HG03108 (cell line): ENCODE measurements around the gene GAL3ST1.

Source experiments
- ATAC-seq: cut with Tn5 transposase; IDR thresholded peaks from one replicate; pipeline ENCODE4 v1.9.1; 2021; ENCODE audit warnings: moderate library complexity; ENCODE audit not compliant: unreplicated experiment

GAL3ST1 gene

DNA sequence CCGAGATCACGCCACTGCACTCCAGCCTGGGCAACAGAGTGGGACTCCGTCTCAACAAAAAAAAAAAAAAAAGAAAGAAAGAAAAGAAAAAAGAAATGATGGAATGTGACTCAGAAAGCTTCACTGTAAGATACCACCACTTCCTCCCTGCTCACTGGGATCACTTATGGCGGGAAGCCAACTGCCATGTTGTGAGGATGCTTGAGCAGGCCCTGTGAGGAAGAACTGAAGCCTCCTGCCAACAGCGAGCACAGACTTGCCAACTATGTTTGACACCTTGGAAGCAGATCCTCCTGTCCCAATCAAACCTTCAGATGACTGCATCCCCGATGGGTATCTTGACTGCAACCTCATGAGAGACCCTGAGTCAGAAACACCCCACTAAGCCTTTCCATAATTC, 36.2 kb downstream of the GAL3ST1 start:
- ATAC-seq: no peak

DNA sequence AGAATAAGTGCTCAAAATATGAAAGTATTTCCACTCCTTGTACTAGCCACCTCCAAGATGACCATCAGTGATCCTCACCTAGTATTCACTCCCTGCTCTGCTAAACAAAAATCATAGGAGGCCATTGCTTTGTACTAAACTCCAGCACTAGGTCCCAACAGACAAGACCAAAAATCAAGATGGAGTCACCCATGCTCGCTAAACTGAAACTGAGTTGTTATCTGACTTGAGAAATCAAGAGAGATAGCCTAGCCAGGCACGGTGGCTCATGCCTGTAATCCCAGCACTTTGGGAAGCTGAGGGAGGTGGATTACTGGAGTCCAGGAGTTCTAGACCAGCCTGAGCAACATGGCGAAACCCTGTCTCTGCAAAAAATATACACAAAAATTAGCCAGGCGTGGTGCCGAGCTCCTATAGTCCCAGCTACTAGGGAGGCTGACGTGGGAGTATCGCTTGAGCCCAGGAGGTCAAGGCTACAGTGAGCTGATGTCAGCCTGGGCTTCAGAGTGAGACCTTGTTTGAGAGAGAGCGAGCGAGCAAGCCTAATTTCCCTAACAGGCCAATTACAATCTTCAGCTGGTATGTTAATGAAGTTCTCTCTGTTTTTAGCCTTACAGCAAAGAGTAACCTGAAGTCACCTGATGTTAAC, 37.3 kb downstream of the GAL3ST1 start:
- ATAC-seq: no peak

DNA sequence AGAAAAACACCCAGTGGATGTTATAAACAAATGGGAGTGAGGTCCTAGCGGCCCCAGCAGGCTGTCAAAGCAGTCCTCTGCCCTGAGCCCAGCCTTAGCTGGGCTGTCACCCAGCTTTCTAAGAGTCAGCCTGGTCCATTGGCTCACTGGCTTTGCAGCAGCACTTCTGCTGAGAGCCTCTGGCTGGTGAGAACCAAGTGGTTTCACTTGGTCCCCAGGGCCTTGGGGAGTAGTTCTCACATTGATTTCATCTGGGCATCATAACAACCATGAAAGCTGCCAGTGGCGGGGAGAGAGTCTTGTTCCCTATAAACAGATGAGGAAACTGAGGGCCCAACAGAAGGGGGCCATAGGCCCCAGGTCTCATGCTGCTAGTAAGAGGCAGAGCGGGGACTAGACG, 39.3 kb downstream of the GAL3ST1 start:
- no peak for ATAC-seq

DNA sequence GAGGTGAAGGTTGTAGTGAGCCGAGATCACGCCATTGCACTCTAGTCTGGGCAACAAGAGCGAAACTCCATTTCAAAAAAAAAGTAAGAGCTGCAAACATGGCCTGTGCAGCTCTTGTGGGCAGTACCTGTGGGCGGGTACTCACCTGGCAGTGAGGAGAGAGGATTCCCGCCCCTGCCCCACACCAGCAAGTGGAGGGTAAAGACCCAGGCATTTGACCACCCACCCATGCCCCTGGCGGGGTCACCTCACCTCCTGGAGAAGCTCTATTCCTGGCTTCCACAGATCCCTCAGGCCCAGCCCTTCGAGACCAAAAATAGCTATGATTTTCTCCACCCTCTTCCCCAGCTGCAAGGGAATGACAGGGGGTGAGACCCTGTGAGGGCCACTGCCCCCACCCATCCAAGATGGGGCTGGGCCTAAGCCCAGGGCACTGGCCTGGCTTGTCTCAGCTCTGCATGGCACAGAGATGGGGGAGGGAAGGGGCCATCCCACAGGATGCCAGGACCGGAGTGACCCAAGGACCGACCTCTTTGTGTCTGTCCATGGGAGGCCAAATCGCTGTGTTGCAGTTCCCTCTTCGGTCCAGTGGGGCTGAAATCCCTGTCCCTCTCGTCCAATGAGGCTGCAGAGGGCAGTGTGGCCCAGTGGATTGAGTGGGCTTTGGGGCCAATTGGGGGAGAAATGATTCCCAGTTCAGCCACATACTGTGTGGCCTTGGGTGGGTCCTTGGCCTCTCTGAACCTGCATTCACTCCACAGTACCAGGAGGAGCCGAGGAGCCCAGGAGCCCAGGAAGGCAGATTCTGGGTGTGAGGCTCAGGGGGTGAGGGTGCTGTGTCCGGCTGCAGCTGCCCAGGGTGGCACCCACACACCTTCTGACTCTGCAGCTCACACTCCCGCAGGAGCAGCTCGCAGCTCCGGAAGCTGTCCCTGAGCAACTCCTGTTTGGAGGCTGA, 42.5 kb downstream of the GAL3ST1 start:
- ATAC-seq: no peak

DNA sequence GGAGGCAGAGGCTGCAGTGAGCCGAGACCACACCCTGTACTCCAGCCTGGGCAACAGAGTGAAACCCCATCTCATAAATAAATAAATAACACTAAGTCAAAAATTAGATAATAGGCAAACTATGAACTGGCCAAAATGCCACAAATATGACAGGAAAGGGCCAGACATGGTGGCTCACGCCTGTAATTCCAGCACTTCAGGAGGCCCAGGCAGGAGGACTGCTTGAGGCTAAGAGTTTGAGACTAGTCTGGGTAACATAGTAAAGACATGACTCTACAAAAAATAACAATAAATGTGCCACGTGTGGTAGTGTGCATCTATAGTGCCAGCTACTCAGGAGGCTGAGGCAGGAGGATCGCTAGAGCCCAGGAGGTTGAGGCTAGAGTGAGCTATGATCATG, 47.8 kb downstream of the GAL3ST1 start:
- ATAC-seq: no peak

DNA sequence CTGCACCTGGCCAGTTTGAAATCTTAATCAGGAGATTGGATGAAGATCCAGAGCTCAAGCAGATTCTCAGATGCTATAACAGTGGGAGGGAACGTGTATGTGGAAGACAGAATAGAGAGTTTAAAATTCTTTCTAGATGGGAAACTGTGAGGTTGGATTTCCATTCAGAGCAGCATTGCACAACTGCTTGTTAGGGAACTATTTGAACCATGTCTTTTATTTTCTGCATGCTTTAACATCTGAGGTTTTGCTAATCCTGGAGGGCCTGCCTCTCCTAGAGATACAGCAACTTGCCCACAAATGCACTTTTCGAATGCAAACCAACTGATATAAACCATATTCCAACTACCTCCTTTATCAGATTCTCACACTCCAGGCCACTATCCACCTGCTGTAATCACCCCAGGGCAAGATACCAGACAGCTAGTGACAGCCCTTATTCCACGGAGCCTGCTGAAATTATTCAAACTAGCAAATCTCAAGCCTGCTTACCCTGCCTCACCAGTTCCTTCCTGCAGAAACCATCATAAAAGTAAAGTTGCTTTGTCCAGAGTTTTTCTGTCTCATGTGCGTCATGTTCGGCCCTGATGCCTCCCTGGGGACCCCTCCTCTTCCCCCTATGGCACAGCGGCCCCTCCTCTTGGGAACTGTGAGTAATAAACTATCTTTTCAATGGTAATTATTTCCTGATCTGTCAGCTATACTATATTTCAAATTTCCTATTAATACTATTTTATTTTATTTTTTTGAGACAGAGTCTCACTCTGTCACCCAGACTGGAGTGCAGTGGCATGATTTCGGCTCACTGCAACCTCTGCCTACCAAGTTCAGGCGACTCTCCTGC, 50.6 kb downstream of the GAL3ST1 start:
- no peak for ATAC-seq

GRCh38 chr22:30521368-30522156, 52.9 kb downstream of the GAL3ST1 start:
- ATAC-seq: no peak

- no peak for ATAC-seq
Measured at GRCh38 chr22:30519842-30520425, 54.5 kb downstream of the GAL3ST1 start.

DNA sequence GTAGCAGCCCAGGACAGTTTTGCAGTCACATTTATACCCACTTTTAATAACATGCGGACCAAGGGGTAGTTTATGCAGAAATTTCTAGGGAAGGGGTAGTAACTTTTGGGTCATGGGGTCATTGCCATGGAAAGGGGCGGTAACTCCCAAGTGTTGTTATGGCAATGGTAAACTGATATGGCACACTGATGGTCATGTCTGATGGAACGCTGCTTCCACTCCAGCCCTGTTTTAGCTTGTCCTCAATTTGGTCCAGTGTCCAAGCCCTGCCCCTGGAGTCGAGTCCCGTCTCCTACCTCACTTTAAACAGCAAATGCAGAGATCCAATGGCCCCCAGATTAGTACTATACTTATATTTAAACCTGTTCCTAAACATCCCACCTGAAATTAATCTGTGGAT, 57.7 kb downstream of the GAL3ST1 start:
- ATAC-seq: no peak

DNA sequence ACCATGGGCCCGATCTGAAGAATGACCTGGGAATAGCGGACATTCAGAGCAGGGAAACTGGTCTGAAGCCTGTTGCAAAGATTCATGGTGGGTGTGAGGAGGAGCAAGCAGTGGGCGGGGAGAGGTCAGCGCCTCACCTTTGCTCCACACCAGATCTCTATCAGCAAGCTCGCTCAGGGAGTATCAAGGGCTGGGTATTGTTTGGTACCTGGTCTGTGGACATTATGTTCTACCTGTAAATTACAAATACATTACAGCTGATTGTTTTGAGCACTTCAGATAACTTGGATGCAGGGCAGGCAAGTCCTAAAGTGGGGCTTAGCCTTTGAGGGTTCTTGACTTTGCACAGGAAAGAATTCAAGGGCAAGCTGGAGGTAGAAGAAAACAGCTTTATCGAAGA, 58.2 kb downstream of the GAL3ST1 start:
- ATAC-seq: no peak

DNA sequence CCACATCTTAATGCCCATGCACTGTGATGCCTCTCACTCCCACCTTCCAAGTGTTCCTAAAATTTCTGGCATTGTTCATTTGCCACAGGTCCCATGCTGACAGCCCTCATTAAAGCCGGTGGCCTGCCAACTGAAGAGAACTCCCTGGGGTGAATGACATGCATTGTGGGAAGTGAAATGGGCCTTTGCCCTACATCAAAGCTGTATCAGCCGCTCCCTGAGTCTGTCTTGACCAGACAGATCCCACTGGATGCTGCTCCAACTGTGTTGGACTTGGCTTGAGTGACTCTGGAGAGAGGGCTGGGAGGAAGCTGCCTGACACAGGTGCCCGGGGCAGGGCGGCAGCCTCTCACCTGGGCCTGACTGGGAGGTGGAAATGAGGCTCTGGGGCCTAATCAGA, 60.2 kb downstream of the GAL3ST1 start:
- no peak for ATAC-seq

GRCh38 chr22:30513462-30513861, 61.0 kb downstream of the GAL3ST1 start:
- no peak for ATAC-seq

DNA sequence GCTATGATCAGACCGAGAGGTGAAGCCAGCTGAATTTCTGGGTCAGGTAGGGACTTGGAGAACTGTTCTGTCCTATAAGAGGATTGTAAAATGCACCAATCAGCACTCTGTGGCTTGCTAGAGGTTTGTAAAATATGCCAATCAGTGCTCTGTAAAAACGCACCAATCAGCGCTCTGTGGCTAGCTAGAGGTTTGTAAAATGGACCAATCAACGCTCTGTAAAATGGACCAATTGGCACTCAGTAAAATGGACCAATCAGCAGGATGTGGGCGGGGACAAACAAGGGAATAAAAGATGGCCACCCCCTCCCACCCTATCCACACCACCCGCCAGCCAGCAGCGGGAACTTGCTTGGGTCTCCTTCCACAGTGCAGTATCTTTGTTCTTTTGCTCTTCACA, 62.6 kb downstream of the GAL3ST1 start:
- no peak for ATAC-seq

DNA sequence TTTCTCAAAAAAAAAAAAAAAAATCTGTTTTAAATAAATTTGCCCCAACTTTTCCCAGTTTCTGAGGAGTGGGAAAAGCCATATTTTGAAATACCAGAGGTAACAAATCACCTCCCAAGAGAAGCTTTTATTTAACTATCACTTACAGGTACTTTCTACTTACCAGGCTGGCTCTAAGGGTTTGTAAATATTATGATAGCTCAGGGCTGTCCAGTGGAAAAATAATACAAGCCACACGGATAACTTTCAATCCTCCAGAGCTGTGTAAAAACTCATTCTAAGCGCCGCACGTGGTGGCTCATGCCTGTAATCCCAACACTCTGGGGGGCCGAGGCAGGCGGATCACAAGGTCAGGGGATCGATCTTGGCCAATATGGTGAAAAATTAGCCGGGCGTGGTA, 63.4 kb downstream of the GAL3ST1 start:
- ATAC-seq: no peak

DNA sequence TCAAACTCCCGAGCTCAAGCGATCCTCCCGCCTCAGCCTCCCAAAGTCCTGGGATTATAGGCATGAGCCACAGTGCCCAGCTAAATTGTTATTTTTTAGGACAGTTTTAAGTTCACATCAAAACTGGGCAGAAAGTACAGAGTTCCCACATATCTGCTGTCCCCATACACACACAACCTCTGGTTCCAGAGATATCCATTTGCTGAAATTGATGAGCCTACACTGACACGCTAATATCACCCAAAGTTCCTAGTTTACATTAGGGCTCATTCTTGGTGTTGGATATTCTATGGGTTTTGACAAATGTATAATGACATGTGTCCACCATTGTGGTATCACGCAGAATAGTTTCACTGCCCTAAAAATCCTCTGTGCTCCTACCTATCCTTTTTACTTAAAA, 66.2 kb downstream of the GAL3ST1 start:
- ATAC-seq: no peak

DNA sequence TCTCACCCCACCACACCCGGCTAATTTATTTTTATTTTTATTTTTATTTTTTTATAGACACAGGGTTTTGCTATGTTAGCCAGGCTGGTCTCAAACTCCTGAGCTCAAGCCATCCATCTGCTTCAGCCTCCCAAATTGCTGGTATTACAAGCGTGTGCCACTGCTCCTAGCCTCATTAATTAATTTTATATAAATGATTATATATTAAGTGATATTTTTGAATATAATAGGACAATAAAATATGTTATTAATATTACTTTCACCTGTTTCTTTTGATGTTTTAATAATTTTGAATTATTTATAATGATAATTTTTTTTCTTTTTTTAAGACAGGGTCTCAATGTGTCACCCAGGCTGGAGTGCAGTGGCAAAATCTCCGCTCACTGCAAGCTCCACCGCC, 66.8 kb downstream of the GAL3ST1 start:
- no peak for ATAC-seq

DNA sequence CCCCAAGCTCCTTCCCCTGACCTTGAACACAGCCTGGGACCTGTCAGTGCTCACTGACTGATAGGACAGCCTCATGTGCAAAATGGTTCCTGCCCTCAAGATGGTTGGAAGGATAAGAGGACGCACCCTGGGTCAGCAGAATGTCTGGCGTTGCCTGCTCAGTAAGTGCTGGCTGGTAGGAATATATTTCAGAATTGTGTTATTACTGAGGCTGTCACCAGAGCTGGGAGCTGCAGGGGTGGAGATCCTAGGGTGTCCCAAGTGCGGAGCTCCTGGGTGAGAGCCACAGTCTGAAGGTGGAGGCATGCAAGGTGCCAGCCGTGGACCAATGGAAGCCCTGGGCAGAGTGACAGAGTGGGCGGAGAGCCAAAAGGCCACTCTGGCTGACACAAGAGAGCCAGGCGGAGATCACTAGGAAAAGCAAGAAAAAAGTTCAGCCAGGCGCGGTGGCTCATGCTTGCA, 67.9 kb downstream of the GAL3ST1 start:
- ATAC-seq: no peak
